ENCODE data around the gene TUBGCP4.

TUBGCP4 gene

DNA sequence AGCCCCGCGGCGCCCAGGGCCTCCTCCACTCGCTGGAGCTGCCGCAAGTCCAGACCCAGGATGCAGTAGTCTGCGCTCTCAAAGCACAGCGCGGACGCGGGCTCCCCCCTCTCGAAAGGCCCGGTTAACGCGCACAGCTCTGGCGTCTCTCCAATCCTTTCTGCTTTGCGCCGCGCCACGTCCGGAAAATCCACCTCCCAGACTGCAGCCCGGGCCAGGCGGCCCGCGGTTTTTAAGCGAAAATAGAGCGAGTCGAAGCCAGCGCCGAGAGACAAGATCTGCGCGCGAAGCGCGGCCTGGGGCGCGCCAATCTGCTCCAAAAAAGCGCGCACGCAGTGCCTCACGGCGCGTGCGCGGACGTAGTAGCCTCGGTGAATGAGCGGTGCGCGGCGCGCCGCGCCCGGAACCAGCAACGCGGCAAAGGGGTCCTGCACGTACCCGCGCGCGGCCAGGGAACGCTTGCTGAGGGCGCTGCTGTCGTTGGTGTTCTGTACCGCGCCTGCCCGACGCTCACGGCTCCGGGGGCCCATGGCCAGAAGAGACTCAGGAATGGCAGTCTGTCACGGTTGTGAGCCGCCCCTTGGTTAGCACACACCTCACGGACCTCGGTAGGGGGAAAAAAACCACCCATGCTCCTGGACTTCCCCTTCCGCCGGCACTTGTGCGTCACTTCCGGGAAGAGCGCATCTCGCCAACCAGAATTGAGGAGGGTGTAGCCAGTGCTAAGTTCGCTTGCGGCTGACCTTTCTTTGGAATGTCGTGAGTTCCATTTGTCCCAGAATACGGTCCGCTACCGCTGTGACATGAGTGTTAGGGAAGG lies 40.7 kb upstream of the TUBGCP4 start, which contains the start of gene LCMT2:
TSS of gene LCMT2 (minus strand) at position 614 of the 820 bp plus-strand sequence. CDS start at position 530, 84 bp downstream.
- TF ChIP-seq POLR2AphosphoS5 (IDR thresholded peaks at IDR 0.05; ENCODE audit: low read depth) = peak; percentile 76; the same call in 1 of the 2 replicates
- TF ChIP-seq, protein P1, sequence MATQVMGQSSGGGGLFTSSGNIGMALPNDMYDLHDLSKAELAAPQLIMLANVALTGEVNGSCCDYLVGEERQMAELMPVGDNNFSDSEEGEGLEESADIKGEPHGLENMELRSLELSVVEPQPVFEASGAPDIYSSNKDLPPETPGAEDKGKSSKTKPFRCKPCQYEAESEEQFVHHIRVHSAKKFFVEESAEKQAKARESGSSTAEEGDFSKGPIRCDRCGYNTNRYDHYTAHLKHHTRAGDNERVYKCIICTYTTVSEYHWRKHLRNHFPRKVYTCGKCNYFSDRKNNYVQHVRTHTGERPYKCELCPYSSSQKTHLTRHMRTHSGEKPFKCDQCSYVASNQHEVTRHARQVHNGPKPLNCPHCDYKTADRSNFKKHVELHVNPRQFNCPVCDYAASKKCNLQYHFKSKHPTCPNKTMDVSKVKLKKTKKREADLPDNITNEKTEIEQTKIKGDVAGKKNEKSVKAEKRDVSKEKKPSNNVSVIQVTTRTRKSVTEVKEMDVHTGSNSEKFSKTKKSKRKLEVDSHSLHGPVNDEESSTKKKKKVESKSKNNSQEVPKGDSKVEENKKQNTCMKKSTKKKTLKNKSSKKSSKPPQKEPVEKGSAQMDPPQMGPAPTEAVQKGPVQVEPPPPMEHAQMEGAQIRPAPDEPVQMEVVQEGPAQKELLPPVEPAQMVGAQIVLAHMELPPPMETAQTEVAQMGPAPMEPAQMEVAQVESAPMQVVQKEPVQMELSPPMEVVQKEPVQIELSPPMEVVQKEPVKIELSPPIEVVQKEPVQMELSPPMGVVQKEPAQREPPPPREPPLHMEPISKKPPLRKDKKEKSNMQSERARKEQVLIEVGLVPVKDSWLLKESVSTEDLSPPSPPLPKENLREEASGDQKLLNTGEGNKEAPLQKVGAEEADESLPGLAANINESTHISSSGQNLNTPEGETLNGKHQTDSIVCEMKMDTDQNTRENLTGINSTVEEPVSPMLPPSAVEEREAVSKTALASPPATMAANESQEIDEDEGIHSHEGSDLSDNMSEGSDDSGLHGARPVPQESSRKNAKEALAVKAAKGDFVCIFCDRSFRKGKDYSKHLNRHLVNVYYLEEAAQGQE (IDR thresholded peaks at IDR 0.05; ENCODE audit: insufficient replicate concordance, low read depth) = peak; percentile 61
- peak; percentile 85 for TF ChIP-seq GABPA (IDR thresholded peaks at IDR 0.05; ENCODE audit: low read depth)
- TF ChIP-seq, protein P2, sequence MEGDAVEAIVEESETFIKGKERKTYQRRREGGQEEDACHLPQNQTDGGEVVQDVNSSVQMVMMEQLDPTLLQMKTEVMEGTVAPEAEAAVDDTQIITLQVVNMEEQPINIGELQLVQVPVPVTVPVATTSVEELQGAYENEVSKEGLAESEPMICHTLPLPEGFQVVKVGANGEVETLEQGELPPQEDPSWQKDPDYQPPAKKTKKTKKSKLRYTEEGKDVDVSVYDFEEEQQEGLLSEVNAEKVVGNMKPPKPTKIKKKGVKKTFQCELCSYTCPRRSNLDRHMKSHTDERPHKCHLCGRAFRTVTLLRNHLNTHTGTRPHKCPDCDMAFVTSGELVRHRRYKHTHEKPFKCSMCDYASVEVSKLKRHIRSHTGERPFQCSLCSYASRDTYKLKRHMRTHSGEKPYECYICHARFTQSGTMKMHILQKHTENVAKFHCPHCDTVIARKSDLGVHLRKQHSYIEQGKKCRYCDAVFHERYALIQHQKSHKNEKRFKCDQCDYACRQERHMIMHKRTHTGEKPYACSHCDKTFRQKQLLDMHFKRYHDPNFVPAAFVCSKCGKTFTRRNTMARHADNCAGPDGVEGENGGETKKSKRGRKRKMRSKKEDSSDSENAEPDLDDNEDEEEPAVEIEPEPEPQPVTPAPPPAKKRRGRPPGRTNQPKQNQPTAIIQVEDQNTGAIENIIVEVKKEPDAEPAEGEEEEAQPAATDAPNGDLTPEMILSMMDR (IDR thresholded peaks at IDR 0.05; ENCODE audit: insufficient read depth, low read length) = no peak
- peak; percentile 86 for TF ChIP-seq SPI1 (IDR thresholded peaks at IDR 0.05; ENCODE audit: borderline replicate concordance, low read depth)
- no peaks in the 10 kb centered on the region for H3K27me3 ChIP-seq (ENCODE audit: insufficient read depth, poor library complexity, severe bottlenecking)
- H3K4me3 ChIP-seq (replicated peaks; ENCODE audit: insufficient read depth, low read length) = peak within 1 kb of the TSS; percentile 55
- peak within 1 kb of the TSS; percentile 91 for H3K27ac ChIP-seq (replicated peaks)
- DNase-seq (ENCODE audit: low read depth in 1 of 2, low spot score in 1 of 2) = peak; percentile 93 to 95

DNA sequence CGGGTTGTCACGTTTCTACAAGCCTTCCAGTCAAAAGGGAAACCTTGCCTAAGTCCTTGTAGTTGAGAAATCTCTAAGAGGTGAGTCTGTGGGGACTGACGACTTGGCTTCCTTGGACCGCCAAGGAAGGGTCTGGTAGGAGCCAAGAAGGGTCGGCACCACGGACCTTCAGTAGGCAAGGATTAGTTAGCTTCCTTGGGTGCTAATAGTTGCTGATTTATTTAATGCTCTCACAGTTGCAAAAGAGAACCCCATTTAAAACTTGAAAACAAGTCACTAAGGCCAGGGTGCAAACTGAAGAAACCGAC lies 40.2 kb upstream of the TUBGCP4 start:
- TF ChIP-seq POLR2AphosphoS5 (IDR thresholded peaks at IDR 0.05; ENCODE audit: low read depth) (no peak), GABPA (IDR thresholded peaks at IDR 0.05; ENCODE audit: low read depth) (no peak), SPI1 (IDR thresholded peaks at IDR 0.05; ENCODE audit: borderline replicate concordance, low read depth) (no peak)
- TF ChIP-seq, protein P2 (IDR thresholded peaks at IDR 0.05; ENCODE audit: insufficient read depth, low read length) = no peak
- TF ChIP-seq, protein P1 (IDR thresholded peaks at IDR 0.05; ENCODE audit: insufficient replicate concordance, low read depth) = no peak
- Histone ChIP-seq H3K27me3 (ENCODE audit: insufficient read depth, poor library complexity, severe bottlenecking) (no peaks in the 10 kb centered on the region), H3K4me3 (replicated peaks; ENCODE audit: insufficient read depth, low read length) (peak overlapping the region; percentile 55), H3K27ac (replicated peaks) (peak overlapping the region; percentile 91)
- no peak for DNase-seq (ENCODE audit: low read depth in 1 of 2, low spot score in 1 of 2)

DNA sequence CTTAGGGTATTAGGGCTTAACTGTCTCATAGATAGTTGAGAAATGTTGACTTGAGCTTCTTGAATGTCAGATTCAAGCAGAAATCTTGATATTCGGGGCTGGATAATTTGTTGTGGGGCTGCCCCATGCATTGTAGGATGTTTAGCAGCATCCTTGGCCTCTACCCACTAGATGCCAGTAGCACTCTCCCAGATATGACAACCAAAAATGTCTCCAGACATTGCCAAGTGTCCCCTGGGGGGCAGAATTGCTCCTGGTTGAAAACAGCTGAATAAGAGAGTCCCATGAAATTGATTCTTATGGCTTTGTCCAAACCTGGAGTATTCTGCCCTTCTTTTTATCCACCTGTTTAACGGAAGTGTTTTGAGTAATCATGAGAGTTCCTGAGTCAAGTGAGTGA lies 24.6 kb upstream of the TUBGCP4 start:
- H3K27me3 ChIP-seq (ENCODE audit: insufficient read depth, poor library complexity, severe bottlenecking) = no peaks in the 10 kb centered on the region
- no peak overlapping the region for H3K27ac ChIP-seq (replicated peaks)
- no peak overlapping the region for H3K4me3 ChIP-seq (replicated peaks; ENCODE audit: insufficient read depth, low read length)
- TF ChIP-seq, protein P2 (IDR thresholded peaks at IDR 0.05; ENCODE audit: insufficient read depth, low read length) = no peak
- TF ChIP-seq GABPA (IDR thresholded peaks at IDR 0.05; ENCODE audit: low read depth) (no peak), POLR2AphosphoS5 (IDR thresholded peaks at IDR 0.05; ENCODE audit: low read depth) (no peak), SPI1 (IDR thresholded peaks at IDR 0.05; ENCODE audit: borderline replicate concordance, low read depth) (no peak)
- TF ChIP-seq, protein P1 (IDR thresholded peaks at IDR 0.05; ENCODE audit: insufficient replicate concordance, low read depth) = no peak
- no peak for DNase-seq (ENCODE audit: low read depth in 1 of 2, low spot score in 1 of 2)

Measured in HL-60 (cell line).